ENCODE results near the gene MDGA2.

- TF ChIP-seq ZSCAN30 (CRISPR knock-in tag; IDR thresholded peaks at IDR 0.05) = no peak
- no peak for TF ChIP-seq CHCHD3 (CRISPR knock-in tag; IDR thresholded peaks at IDR 0.05)
- no peak for TF ChIP-seq JUN (CRISPR knock-in tag; IDR thresholded peaks at IDR 0.05)
- TF ChIP-seq CTCF (CRISPR knock-in tag; IDR thresholded peaks at IDR 0.05) = no peak
- no peak for TF ChIP-seq MAFK (conservative IDR thresholded peaks at IDR 0.05 in 1 of 2, IDR thresholded peaks at IDR 0.05 in 1 of 2; ENCODE audit: low read length in 2 of 2)
- no peak for TF ChIP-seq ARHGAP35 (CRISPR knock-in tag; IDR thresholded peaks at IDR 0.05; ENCODE audit: borderline replicate concordance)
- TF ChIP-seq SRSF1 (optimal IDR thresholded peaks at IDR 0.05; ENCODE audit: low read depth, low read length) = no peak
- no peak for TF ChIP-seq THAP7 (CRISPR knock-in tag; IDR thresholded peaks at IDR 0.05)
- TF ChIP-seq MTA1 (CRISPR knock-in tag; IDR thresholded peaks at IDR 0.05; ENCODE audit: borderline replicate concordance) = no peak
- TF ChIP-seq POLR2A (IDR thresholded peaks at IDR 0.05; ENCODE audit: insufficient read depth in 1 of 2, low read depth in 2 of 2, low read length in 2 of 2) = no peak
- TF ChIP-seq GATAD1 (CRISPR knock-in tag; IDR thresholded peaks at IDR 0.05) = no peak
Observed at GRCh38 chr14:47557894-47558293, 117.5 kb downstream of the MDGA2 start.

Data from HepG2 (cell line).